ENCODE measurements around the gene ZDHHC13.
"Not testable (repeated sequence)": the region's sequence is repeated elsewhere in the genome, so short reads cannot be mapped to it uniquely, and the experiment has no call there.

Gene ZDHHC13

DNA sequence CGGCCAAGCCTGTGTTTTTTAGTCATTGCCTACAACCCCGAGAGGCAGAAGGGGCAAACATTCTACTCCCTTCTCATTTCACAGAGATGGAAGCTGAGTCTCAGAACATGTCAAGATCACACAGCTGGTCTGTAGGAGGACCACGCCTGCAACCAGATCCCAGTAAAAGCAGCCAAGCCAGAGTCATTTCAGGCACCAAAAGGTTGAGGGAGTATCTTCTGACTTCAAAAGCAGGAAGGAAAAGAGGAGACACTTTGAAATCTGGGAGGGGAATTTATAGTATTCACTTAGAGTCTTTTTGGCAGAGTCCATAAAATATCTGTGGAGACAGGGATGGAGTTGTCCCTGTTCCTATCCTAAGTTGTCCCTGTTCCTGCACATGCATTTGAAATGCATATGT, 17.9 kb upstream of the ZDHHC13 start:
- no peak for DNase-seq (ENCODE audit: low read depth, low spot score)

DNA sequence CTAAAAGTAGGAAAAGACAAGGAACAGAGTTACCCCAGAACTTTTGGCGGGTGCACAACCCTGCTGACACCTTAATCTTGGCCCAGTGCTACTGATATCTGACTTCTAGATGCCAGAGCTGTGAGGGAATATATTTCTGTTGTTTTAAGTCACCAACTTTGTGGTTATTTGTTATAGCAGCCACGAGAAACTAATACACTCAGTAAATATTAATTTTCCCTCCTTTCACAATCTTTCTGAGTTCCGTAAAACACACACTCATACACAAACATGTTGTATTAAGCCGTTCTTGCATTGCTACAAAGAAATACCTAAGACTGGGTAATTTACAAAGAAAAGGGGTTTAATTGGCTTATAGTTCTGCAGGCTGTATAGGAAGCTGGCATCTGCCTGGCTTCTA, 16.1 kb upstream of the ZDHHC13 start:
- DNase-seq (ENCODE audit: low read depth, low spot score) = no peak

- DNase-seq (ENCODE audit: low read depth, low spot score) = no peak
Measured at GRCh38 chr11:19101796-19102520, 15.0 kb upstream of the ZDHHC13 start.

DNA sequence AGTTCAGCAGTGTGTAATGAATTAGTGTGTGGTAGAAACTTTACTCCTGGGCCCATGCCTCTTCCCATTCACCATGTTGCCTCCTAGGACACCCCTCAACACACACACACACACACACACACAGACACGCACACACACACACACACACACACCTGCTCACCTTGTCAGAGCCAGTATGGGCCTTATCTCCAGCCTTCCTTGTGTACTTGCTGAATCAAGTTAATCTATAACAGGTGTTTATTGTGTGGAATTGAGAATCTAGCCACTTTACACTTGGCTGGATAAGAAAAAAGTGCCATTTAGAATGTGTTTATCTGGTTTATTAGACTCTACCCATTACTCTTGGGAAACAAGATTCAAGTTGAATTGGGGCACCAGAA, 14.5 kb upstream of the ZDHHC13 start:
- no peak for DNase-seq (ENCODE audit: low read depth, low spot score)

GRCh38 chr11:19105011-19105410, 12.0 kb upstream of the ZDHHC13 start:
- DNase-seq (ENCODE audit: low read depth, low spot score) = no peak

DNA sequence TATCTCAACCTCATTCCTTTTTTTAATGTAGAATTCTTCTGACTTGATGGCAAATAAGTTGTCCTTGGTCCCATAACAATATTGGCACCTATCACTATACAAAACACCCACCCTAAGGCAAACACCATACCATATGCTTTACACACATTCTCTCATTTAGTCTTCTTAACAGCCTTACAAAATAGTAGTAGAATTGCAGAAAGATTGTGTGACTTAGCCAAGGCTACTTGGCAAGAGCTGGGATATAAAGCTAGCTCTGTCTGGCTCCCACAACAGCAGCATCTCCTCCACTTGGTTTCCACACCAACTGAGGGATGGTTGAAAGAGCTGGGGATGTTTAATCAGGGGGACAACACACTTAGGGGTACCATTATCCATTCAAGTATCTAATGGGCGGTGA, 9.8 kb upstream of the ZDHHC13 start:
- DNase-seq (ENCODE audit: low read depth, low spot score) = no peak

DNA sequence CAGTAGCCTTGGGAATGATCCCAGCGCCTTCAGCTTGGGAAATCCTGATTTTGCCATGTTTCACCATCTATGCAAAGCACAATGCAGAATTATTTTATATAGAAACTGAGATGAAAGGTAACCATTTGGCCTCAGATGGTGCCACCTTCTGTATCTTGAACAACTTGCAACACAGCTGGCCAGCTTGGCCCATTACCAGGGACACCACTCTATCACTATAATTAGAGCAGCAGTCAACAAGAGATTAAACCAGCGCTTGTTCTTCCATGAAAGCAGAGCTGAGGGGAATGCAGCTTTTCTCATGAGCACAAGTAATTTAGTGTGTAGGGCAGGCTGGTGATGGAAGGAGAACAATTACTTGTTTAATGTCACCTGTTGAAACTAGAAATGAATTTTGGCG, 6.7 kb upstream of the ZDHHC13 start:
- no peak for DNase-seq (ENCODE audit: low read depth, low spot score)

- DNase-seq (ENCODE audit: low read depth, low spot score) = no peak
Measured at GRCh38 chr11:19111809-19112208, 5.2 kb upstream of the ZDHHC13 start.

GRCh38 chr11:19116276-19116970, 545 bp upstream of the ZDHHC13 start:
- DNase-seq (ENCODE audit: low read depth, low spot score) = no peak

DNA sequence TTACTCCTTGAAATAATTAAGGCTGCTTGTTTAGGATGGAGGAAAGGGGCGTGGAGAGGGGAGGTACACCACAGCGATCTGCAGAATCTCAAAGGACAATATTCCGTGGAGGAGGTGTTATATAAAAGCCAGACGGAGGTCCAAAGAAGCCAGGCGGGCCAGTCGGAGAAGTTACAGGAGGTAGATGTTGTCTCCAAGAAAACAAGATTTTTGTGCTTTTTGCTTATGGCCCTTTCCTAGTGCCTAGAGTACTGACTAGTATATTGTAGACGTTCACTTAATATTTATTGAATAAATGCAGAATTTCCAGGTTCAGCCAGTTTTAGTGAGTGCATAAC, 761 bp downstream of the ZDHHC13 start:
- no peak for DNase-seq (ENCODE audit: low read depth, low spot score)

- no peak for DNase-seq (ENCODE audit: low read depth, low spot score)
Measured at GRCh38 chr11:19121646-19122045, 4.7 kb downstream of the ZDHHC13 start.

DNA sequence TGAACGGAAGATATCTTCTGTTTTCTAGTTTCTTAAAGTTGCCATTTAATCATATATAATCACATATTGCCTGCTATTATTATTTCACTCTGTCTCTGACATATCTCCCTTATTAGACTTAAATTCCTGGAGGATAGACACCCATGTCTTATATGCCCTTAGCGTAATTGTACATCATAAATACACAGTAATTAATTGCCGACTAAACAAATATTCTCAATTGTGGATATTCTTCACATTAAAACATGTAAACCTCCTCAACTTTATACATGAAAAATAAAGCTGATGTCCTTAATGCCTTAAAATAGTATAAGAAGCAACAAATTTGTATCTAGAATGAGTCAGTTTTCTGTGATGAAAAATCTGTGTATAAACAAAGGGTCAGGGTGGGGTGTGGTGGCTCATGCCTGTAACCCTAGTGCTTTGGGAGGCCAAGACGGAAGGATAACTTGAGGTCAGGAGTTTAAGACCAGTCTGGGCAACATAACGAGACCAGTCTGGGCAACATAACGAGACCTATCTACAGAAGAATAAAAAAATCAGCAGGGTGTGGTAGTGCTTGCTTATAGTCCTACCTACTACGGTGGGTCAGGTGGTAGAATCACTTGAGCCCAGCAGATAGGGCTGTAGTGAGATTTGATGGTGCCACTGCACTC, 6.1 kb downstream of the ZDHHC13 start:
- no peak for DNase-seq (ENCODE audit: low read depth, low spot score)

GRCh38 chr11:19126562-19127325, 9.8 kb downstream of the ZDHHC13 start:
- DNase-seq (ENCODE audit: low read depth, low spot score) = not testable (repeated sequence)

DNA sequence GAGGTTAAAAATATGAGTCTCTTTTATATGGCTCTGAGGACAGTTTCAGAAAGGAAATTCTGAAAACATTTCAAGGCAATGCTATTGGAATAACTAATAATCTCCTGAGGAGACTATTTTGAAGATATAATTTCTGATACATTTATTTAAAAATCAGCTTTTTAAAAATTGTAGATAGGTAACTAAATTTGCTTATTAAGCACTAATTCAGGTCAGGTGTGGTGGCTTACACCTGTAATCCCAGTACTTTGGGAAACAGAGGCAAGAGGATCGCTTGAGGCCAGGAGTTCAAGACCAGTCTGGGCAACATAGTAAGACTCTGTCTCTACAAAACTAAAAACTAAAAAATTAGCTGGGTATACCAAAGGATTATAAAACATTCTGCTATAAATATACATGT, 17.0 kb downstream of the ZDHHC13 start:
- DNase-seq (ENCODE audit: low read depth, low spot score) = no peak

DNA sequence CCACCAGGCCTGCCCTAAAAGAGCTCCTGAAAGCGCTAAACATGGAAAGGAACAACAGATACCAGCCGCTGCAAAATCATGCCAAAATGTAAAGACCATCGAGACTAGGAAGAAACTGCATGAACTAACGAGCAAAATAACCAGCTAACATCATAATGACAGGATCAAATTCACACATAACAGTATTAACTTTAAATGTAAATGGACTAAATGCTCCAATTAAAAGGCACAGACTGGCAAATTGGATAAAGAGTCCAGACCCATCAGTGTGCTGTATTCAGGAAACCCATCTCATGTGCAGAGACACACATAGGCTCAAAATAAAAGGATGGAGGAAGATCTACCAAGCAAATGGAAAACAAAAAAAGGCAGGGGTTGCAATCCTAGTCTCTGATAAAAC, 19.9 kb downstream of the ZDHHC13 start:
- not testable (repeated sequence) for DNase-seq (ENCODE audit: low read depth, low spot score)

DNA sequence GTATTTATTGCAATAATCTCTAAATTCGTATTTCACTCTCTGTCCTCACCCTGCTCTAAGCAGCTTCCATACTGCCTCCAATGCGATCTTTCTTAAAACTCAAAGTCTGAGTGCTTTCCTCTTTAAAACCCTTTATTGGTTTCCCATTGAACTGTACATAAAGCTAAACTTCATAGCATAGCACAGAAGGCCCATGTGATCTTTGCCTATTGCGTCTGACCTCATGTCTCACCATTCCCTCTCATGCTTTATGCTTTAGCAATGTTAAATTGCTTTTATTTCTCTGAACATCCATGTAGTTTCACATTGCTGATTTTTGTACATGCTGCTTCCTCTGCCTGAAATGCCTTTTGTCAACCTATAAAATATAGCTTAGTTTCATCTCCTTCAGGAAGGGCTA, 28.4 kb downstream of the ZDHHC13 start:
- DNase-seq (ENCODE audit: low read depth, low spot score) = no peak

- no peak for DNase-seq (ENCODE audit: low read depth, low spot score)
Measured at GRCh38 chr11:19156892-19157291, 39.9 kb downstream of the ZDHHC13 start.

DNA sequence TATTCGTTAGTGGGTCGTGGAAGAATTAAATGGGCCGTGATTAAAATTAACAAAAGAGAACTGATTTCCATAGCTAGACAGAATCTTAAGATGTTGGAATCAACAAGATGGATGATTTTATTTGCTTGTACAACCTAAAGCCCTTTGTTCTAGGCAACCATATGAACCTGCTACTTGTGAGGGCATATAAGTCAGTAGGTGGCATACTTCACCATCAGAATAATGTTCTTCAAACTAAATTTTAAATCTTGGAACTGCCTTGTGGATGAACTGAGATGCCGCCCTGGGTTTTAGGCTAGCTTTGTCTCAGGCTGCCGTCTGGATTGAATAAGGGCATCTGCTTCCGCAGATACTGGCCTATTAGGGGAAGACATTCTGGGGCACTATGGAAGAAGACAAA, 43.9 kb downstream of the ZDHHC13 start:
- no peak for DNase-seq (ENCODE audit: low read depth, low spot score)

DNA sequence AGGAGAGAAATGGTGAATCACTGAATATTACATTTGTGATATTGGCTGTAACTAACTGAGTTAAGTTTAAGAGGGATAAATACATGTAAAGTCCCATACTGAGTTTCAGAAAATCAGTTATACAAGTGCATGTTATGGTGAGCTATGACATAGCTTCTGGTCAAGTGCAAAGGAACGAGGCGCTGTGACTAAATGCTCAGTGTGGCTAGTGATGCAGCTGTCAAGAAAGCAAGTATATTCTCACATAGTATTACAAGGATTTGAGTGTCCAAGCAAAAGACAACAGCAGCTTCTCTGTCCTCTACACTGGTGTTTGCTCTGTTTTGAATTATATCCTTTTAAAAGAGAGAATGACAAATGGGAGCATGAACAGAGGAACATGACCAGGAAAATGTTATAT, 44.7 kb downstream of the ZDHHC13 start:
- no peak for DNase-seq (ENCODE audit: low read depth, low spot score)

DNA sequence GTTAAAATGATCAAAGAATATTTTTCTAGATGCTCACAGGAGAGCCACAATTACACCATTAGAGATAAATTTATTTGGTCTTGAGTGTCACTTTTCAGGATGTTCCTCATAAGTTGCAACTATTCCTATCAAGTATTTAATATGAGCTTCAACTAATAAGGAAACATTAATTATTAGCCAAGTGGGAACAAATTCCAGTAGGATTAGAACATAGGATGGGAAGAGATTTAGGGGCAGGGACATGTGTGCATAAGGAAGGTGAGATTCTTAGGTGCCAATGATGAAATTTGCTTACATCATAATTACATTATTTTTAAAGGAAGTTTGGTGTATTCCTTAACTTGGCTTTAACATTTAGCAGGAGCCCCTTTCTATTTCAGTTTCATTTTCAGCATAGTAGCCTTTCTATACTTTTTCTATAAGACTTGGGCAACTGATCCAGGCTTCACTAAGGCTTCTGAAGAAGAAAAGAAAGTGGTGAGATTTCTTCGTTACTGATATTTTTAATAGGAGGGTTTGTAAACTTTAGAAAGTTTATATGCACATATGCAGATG, 46.1 kb downstream of the ZDHHC13 start:
- DNase-seq (ENCODE audit: low read depth, low spot score) = no peak

DNA sequence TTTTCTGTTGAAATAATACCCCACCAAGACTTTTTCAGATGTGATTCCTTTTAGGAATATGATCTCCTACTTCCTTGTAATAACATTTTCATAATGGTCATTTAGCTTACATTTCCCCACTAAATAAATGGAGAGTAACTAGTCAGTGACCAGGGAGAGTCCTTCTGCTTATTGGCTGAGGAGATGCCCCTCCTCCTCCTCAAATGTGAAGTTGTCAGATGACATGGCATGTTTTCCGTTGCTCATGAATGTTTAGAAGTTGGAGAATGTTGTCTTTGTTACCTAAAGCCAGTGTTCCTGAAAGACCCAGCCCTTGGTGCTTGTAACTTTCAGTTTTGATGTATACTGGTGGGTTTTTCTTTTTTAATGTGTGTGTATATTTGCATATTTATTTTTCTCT, 46.6 kb downstream of the ZDHHC13 start:
- DNase-seq (ENCODE audit: low read depth, low spot score) = no peak

DNA sequence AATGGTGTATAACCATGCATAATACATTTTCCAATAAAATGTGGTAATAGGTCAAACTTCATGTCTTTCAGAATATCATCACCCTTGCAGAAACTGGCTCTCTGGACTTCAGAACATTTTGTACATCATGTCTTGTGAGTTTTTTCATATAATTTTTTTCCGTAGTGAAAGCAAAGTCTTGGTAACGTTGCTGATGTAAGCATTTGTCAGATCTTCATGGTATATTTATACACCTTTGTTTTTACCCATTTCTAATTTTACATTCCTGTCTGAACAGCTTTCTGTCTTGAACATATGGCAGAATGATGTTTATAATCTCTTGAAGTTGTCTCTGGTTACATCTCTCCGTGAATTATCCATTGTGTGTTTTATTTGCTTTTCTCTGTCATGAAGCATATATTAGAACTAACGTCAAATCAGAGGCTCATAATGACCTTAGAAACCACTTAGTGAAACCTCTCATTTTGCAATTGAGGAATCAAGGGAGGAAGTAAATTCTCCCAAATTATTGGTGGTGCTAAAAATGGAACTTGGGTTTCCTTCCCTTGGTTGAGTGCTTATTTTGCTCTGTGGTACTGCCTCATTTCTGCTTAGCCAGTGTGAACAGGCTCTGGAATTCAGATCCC, 47.4 kb downstream of the ZDHHC13 start:
- no peak for DNase-seq (ENCODE audit: low read depth, low spot score)
